ENCODE data around the gene CCNJL. TPM values are rescaled to one million over a fixed set of nuclear protein-coding genes. Genes with fewer than 3 reads are reported as not detected.

Gene CCNJL
- total RNA-seq, 1 experiment from 2014 or later: 17.4 TPM

- intact Hi-C loops (cut with micrococcal nuclease; ENCODE audit: unreplicated experiment): no loop called here
- no peak for DNase-seq
- Mint-ChIP-seq H3K4me3 (ENCODE audit: low read depth, unreplicated experiment) (no peak overlapping the region), H3K4me1 (ENCODE audit: low read depth, unreplicated experiment) (peaks cover 9% of the 10 kb centered on the region), H3K27ac (ENCODE audit: unreplicated experiment) (no peak overlapping the region), H3K27me3 (ENCODE audit: unreplicated experiment) (no peaks in the 10 kb centered on the region), H3K36me3 (ENCODE audit: insufficient read depth, unreplicated experiment) (peaks cover 8% of the 10 kb centered on the region), H3K9me3 (ENCODE audit: low read depth, unreplicated experiment) (no peaks in the 10 kb centered on the region)
- TF ChIP-seq CTCF (IDR thresholded peaks at IDR 0.05; ENCODE audit: unreplicated experiment): no peak
- CTCF ChIA-PET: interaction anchor here (0.6 to 1.1 kb wide), 2 partner anchors 251 to 1465 kb away, joined by 3 read pairs; no protein-coding TSS in a partner anchor
- BruUV-seq (replicated peaks): no TSS peak
Measured at GRCh38 chr5:160272889-160273288, 39.5 kb downstream of the CCNJL start.

- CTCF ChIA-PET: interaction anchor here (0.5 to 1.1 kb wide), 2 partner anchors 41 to 250 kb away, joined by 3 read pairs; no protein-coding TSS in a partner anchor
- Mint-ChIP-seq H3K4me3 (ENCODE audit: low read depth, unreplicated experiment) (no peak overlapping the region), H3K27ac (ENCODE audit: unreplicated experiment) (no peak overlapping the region), H3K36me3 (ENCODE audit: insufficient read depth, unreplicated experiment) (peaks cover 8% of the 10 kb centered on the region), H3K9me3 (ENCODE audit: low read depth, unreplicated experiment) (no peaks in the 10 kb centered on the region), H3K27me3 (ENCODE audit: unreplicated experiment) (no peaks in the 10 kb centered on the region), H3K4me1 (ENCODE audit: low read depth, unreplicated experiment) (peaks cover 9% of the 10 kb centered on the region)
- DNase-seq: no peak
- no peak for TF ChIP-seq CTCF (IDR thresholded peaks at IDR 0.05; ENCODE audit: unreplicated experiment)
- BruUV-seq (replicated peaks): no TSS peak
- intact Hi-C loops (cut with micrococcal nuclease; ENCODE audit: unreplicated experiment): no loop called here
Measured at GRCh38 chr5:160272264-160272663, 40.1 kb downstream of the CCNJL start.

- H3K27me3 Mint-ChIP-seq (ENCODE audit: unreplicated experiment): no peaks in the 10 kb centered on the region
- H3K4me3 Mint-ChIP-seq (ENCODE audit: low read depth, unreplicated experiment): no peak overlapping the region
- BruUV-seq (replicated peaks): no TSS peak
- peaks cover 9% of the 10 kb centered on the region for H3K4me1 Mint-ChIP-seq (ENCODE audit: low read depth, unreplicated experiment)
- no peak for DNase-seq
- intact Hi-C loops (cut with micrococcal nuclease; ENCODE audit: unreplicated experiment): no loop called here
- TF ChIP-seq CTCF (IDR thresholded peaks at IDR 0.05; ENCODE audit: unreplicated experiment): no peak
- H3K36me3 Mint-ChIP-seq (ENCODE audit: insufficient read depth, unreplicated experiment): peaks cover 8% of the 10 kb centered on the region
- CTCF ChIA-PET: interaction anchor here (0.5 kb wide), 1 partner anchor 41 kb away, joined by 3 read pairs; no protein-coding TSS in a partner anchor
- no peaks in the 10 kb centered on the region for H3K9me3 Mint-ChIP-seq (ENCODE audit: low read depth, unreplicated experiment)
- H3K27ac Mint-ChIP-seq (ENCODE audit: unreplicated experiment): no peak overlapping the region
Measured at GRCh38 chr5:160271836-160272235, 40.5 kb downstream of the CCNJL start.

- H3K9me3 Mint-ChIP-seq (ENCODE audit: low read depth, unreplicated experiment): no peaks in the 10 kb centered on the region
- intact Hi-C loops (cut with micrococcal nuclease; ENCODE audit: unreplicated experiment): no loop called here
- H3K27ac Mint-ChIP-seq (ENCODE audit: unreplicated experiment): no peak overlapping the region
- no peaks in the 10 kb centered on the region for H3K27me3 Mint-ChIP-seq (ENCODE audit: unreplicated experiment)
- TF ChIP-seq CTCF (IDR thresholded peaks at IDR 0.05; ENCODE audit: unreplicated experiment): no peak
- CTCF ChIA-PET: no interaction called here
- no TSS peak for BruUV-seq (replicated peaks)
- peaks cover 9% of the 10 kb centered on the region for H3K4me1 Mint-ChIP-seq (ENCODE audit: low read depth, unreplicated experiment)
- DNase-seq: no peak
- peaks cover 8% of the 10 kb centered on the region for H3K36me3 Mint-ChIP-seq (ENCODE audit: insufficient read depth, unreplicated experiment)
- H3K4me3 Mint-ChIP-seq (ENCODE audit: low read depth, unreplicated experiment): no peak overlapping the region
Measured at GRCh38 chr5:160271396-160271795, 41.0 kb downstream of the CCNJL start.

Data from Calu3 (cell line).